VCaP (cell line): Measurements from ENCODE around the gene PODXL.

Experiments used
- H3K27ac ChIP-seq: fragments of 450-650 bp; 2 replicates; pipeline ENCODE4 v1.5.1; 2017
- TF ChIP-seq, protein P1 (sequence below): fragments of 450-650 bp; conservative IDR thresholded peaks from 2 replicates; pipeline ENCODE4 v1.5.1; 2017; ENCODE audit warnings: mild to moderate bottlenecking, moderate library complexity

Gene PODXL

DNA sequence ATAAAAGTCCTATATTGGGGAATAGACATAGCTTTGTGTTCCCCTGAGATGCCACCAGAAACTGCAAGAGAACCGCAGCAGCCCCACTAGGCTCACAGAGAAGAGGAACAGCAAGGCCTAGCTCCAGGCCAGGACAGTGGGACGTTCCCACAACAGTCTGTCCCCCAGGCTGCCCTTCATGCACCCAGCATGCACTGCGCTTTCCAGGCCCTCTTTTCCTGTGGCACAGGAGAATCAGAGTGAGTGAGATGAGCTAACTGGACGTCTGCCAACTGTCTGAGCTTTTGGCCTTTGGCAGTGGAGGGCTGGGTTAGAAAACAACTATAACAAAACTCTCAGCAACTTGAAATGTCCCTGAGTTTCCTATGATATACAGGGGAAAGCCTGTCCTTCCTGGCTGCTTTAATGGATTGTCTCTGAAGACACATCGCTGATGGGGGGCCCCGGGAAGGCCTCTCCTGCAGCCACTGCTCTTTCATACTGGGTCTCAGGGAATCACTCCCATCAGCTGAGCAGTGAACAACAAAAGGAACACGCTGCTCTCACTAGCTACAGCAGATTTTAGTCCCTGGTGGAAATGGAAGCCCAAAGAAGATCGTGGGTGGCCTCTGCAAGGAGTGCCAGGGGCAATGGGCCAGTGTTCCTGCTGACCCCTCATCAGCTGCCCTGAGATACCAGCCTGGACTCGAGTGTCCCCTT lies 53.5 kb downstream of the PODXL start:
- peak overlapping the region; percentile 40 for H3K27ac ChIP-seq

DNA sequence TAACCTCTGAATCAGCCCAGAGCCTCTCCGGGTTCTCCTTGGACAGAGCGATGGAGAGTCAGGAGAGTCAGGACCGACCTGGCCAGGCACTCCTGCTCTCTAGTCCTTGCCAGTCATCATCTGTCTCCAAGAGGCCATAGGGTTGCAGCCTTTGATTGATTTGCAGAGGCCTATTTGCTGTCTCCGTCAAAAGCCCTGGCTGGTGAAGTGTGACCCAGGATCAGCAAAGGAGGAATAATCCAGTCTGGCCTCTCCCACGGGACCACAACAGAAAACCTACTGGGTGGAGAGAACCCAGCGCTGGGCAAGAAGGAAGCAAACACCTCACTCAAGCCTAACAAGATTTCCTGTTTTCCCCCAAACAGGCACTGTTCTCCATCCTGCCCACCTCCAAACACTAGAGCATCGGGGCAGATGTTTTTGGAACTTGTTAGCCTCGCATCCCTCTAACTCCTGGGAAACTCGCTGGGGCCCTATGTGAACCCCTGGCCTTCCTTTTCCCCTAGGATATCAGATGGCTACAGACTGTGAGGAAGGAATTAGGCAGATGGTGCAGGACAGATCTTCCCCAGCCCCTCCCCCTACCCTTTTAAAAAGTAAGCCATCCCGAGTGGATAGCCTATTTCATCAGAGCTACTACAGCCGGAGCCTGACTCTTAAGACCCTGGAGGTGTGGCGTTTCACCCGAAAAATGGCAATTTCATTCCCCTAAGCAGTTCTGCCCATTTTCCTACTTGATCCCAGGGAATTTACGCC lies 54.3 kb downstream of the PODXL start:
- H3K27ac ChIP-seq, result peak overlapping the region; percentile 40; the same call in 1 of the 2 replicates
- TF ChIP-seq, protein P1, sequence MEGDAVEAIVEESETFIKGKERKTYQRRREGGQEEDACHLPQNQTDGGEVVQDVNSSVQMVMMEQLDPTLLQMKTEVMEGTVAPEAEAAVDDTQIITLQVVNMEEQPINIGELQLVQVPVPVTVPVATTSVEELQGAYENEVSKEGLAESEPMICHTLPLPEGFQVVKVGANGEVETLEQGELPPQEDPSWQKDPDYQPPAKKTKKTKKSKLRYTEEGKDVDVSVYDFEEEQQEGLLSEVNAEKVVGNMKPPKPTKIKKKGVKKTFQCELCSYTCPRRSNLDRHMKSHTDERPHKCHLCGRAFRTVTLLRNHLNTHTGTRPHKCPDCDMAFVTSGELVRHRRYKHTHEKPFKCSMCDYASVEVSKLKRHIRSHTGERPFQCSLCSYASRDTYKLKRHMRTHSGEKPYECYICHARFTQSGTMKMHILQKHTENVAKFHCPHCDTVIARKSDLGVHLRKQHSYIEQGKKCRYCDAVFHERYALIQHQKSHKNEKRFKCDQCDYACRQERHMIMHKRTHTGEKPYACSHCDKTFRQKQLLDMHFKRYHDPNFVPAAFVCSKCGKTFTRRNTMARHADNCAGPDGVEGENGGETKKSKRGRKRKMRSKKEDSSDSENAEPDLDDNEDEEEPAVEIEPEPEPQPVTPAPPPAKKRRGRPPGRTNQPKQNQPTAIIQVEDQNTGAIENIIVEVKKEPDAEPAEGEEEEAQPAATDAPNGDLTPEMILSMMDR, result no peak

More for the DNA sequence above, 53.5 kb downstream of the PODXL start:
- TF ChIP-seq, protein P1, result no peak

DNA sequence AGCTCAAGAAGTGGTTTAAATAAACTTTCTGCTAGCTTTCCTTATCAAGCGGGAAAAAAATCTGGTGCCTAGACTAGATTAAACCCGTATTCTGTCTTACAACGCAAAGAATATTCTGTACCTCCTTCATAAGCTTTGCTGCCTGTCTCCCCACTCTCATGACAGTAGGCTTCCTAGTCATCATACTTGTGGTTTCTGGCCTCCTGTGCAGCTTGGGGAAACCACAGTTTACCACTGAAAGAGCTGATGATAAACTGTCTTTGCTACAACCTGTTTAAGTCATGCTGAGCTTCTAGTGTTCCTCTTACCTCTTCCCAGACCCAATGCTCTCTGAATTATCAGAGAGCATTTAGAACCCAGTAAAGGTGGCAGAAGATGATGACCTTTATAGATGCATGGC lies 55.0 kb downstream of the PODXL start:
- TF ChIP-seq, protein P1, result no peak
- no peak overlapping the region for H3K27ac ChIP-seq

DNA sequence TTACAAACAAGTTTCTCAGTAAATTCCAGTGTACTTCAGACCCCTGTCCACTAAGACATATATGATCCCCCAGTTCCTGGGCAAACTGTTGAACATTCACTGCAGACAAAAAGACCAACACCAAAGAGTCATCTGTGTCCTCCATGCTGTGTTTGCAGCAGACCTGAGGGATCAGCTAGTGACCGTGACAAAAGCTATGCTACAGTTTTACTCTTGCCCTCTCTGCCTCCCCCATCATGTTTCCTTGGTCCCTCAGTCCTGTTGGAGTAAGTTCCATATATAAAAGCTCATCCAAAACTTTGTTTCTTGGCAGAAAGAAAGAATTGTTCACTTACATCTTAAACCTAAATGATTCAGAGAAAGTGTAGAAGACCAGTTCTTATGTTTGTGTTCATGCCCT lies 56.1 kb downstream of the PODXL start:
- no peak overlapping the region for H3K27ac ChIP-seq
- TF ChIP-seq, protein P1, result no peak

DNA sequence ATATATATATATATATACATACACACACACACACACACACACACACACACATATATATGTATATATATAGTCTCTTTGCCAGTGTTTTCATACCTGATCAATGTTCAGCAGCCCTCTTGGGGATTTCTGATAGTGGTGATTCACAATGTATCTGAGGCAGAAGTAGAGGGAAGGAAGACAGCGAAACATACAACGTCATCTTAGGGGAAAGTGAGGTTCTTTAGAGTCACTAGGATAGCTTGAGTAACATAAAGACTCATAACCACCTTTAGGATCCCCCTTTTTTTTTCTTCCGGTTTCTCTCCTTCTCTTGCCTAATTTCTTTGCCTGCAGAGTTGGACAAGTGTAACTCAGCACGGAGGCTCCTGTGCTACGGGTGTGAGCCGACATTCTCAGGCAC lies 56.6 kb downstream of the PODXL start:
- H3K27ac ChIP-seq, result no peak overlapping the region
- TF ChIP-seq, protein P1, result no peak

DNA sequence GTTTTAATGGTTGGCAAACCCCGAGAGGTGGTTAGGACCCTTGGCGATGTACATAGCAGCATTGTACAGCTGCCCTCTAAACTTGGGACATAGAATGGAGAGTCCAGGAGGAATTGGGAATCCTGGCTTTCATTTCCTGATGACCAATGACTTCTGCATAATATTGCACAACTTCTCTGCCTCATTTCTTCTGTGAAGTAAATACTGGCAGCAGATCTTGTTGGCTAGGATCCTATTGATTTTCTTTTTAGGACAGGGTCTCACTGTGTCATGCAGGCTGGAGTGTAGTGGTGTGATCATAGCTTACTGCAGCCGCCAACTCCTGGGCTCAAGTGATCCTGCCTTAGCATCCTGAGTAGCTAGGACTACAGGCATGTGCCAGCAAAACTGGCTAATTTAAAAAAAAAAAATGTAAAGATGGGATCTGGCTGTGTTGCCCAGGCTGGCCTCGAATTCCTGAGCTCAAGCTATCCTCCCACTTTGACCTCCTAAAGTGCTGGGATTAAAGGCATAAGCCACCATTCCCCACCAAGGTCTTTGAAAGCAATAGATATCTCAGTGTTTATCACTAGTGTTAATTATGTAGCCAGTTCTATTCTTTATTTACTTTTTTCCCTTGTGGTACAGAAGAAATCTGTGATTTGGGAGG lies 58.1 kb downstream of the PODXL start:
- no peak overlapping the region for H3K27ac ChIP-seq
- TF ChIP-seq, protein P1, result no peak

DNA sequence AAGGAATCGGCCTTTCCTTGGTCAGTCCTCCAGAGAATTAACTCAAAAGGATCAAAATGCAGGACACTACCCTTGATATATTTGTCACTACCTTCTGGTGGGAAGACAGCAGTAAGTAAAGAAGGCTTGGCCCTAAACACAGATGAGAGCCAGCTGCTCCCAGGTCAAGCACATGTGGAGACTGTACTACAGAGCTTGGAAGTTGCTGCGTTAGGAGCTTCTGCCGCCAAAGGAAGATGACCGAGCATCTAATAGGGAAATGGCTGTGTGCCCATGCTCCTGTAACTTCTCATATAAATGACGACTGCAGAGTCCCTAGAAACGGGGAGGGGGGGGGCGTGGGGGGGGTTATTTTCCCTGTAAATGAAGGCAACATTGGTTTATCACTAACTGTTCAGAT lies 59.0 kb downstream of the PODXL start:
- TF ChIP-seq, protein P1, result no peak
- H3K27ac ChIP-seq, result no peak overlapping the region
